ENCODE measurements around the gene RPS15.
"Not testable (repeated sequence)": the region's sequence is repeated elsewhere in the genome, so short reads cannot be mapped to it uniquely, and the experiment has no call there.

The RPS15 gene

DNA sequence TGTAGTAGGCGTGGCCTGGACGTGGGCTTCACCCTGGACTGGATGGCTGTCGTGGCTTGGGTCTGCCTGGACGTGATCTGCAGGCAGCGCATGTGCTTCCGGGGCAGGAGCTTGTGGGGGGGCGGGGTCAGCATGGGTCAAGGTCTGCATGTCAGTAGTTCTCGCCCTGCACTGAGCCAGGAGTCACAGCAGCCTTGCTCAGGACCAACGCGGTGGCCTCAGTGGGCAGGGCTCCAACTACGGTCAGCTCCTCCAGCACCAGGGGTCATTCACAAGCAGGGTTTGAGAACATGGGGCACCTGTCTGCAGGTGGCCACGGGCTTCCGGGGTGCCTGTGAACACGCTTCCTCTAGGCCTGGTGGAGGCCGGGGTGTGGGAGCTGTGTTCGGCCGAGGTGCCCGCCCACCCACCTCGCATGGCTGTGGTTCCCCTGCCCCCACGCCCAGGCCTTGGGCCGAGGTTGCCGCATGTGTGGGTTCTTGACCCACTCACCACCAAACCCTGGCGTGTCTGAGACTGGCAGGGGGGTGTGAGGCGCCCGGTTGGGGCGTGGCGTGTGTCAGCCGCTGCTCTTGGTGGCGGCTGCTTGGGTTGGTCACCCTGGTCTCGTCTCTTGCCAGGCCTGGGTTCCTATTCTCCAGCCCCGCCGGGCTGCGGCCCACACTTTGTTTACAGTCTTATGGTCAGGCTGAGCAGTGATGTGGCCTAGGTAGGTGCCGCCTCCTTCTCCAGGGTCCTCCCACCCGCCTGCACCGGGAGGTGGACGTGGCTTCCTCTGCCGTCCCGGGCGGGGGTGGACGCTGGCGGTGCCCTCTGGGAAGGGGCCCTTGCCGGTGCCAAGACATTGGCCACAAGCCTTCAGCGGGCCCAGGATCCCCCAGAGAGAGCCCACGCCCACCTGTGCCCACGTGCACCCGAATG, 4.8 kb upstream of the RPS15 start:
- in situ Hi-C loops (cut with MboI; ENCODE audit: low sequenced_read_pairs) = no loop called here

DNA sequence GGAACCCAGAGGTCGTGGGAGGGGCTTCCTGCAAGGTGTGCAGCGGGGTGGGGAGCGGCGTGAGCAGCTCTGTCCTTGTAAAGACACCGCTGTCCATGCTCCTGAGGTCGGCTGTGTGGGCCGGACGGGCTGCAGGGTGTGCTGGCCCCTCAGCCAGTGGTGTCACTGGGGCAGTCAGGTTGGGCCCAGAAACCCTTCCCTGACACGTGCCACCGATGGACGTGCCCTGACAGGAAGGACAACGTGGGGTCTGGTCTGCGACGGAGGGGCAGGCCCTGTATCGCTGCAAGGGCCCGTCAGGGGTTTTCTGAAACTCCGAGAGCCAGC, 4.2 kb upstream of the RPS15 start:
- in situ Hi-C loops (cut with MboI; ENCODE audit: low sequenced_read_pairs) = no loop called here

DNA sequence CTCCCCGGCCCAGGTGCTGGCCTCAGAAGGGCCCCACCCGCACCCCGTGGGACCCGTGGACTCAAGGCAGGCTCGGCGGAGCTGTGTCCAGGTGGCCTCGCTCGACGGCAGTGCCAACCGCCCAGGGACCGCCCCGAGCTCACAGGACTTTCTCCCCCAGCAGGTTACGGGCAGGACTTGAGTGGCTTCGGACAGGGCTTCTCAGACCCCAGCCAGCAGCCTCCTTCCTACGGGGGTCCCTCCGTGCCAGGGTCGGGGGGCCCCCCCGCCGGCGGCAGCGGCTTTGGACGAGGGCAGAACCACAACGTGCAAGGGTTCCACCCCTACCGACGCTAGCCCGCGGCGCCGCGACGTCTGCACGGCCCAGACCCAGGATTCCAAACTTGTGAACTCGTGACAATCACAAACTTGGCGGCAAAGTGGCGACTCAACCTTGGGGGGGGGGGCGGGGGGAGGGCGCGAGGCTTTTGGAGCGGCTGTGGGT, 3.6 kb upstream of the RPS15 start:
- in situ Hi-C loops (cut with MboI; ENCODE audit: low sequenced_read_pairs) = no loop called here

DNA sequence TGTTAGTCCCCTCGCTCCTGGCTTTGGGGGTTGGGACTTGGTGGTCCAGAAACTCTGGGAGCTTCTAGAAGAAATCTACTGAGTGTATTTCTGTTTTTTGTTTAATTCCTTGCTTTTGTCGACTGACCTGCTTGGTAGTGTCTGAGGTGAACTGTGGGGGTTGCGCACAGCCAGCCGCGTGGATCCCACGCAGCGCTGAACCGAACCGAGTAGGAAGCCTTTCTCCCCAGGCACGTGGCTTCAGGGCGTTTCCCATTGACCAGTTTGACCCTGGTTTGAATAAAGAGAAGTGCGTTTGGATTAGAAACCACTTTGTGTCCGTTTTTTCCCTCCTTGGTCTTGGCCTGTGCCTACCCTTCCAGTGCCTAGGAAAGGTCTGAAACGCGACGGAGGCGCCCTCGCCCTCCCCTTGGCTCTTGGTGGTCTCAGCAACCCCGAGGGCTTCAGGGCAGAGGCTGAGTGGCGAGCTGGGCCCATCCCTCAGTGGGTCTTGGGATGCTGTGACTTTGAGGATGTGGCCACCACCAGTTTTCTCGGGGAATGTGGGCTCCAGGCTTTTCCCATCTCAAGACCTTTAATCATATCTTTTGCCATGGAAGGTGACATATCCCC, 2.7 kb upstream of the RPS15 start:
- in situ Hi-C loops (cut with MboI; ENCODE audit: low sequenced_read_pairs) = no loop called here

DNA sequence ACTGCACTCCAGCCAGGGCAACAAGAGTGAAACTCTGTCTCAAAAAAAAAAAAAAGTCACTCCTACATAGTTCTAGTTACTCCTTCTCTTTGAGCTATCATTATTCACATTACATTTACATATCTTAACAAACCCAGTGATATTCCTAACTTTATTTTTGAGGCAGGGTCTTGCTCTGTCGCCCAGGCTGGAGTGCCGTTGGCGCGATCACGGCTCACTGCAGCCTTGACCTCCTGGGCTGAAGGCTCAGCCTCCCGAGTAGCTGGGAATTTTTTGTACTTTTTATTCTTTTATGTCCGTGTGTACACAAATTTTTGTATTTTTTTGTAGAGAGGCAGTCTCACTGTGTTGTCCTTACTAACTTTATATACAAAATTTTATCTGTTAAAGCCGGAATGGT, 587 bp upstream of the RPS15 start:
- in situ Hi-C loops (cut with MboI; ENCODE audit: low sequenced_read_pairs) = no loop called here

DNA sequence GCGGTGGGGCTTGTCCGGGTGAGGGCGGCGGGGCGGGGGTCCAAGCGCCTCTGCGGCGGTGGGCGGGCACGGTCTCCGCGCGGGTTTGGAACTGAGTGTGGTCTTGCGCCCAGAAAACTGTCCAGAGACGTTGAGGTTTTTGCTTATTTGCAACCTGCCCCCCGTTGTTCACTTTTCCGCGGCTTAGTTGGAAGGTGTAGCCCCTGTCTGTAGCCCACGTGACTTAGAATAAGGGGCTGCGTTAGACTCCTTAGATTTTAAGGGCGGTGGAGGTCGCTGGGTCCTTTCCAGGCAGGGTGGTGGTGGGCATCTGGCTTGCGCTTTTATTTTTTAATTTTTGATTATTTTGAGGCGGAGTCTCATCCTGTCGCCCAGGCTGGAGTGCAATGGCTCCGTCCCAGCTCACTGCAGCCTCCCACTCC, 748 bp downstream of the RPS15 start:
- in situ Hi-C loops (cut with MboI; ENCODE audit: low sequenced_read_pairs) = no loop called here

DNA sequence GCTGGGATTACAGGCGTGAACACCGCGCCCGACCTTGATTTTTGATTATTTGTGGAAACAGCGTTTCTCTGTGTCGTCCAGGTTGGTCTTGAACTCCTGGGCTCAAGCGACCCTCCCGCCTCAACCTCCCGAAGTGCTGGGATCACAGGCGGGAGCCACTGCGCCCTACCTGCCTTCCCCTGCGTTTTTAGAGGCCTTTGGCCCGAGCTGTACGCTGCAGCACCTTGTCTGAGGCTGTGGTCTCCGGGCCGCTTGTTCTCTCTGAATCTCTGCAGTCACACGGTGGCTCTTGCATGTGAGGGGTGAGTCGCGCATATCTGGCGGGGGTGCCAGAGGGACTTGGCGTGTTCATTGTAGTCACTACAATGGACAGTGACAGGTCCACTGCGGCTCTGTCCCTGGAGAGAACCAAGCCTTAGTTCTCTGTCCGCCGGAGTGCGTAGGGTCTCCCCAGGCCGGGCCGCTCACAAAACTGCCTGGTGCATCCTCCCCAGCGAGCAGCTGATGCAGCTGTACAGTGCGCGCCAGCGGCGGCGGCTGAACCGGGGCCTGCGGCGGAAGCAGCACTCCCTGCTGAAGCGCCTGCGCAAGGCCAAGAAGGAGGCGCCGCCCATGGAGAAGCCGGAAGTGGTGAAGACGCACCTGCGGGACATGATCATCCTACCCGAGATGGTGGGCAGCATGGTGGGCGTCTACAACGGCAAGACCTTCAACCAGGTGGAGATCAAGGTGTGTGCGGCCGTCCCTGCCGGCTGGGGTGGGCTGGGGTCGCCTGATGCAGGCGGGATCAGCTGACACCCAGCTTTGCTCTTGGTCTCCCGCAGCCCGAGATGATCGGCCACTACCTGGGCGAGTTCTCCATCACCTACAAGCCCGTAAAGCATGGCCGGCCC, 1.6 kb downstream of the RPS15 start:
- in situ Hi-C loops (cut with MboI; ENCODE audit: low sequenced_read_pairs) = not testable (repeated sequence)

DNA sequence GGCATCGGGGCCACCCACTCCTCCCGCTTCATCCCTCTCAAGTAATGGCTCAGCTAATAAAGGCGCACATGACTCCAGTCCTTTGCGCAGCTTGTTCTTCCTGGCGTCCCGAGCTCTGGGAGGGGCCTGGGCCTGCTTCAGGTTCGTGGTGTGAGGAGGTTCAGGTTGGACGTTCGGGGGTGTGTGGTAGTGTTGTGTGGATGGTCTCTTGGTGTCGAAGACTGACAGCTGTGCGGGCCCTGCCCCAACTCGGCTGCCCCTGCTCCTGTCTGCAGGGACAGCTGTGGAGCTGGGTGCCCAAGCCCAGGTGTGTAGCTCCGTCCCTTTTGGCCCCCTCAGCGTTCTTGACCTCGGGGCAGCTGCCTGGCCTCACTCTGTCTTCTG, 2.2 kb downstream of the RPS15 start:
- in situ Hi-C loops (cut with MboI; ENCODE audit: low sequenced_read_pairs) = no loop called here

DNA sequence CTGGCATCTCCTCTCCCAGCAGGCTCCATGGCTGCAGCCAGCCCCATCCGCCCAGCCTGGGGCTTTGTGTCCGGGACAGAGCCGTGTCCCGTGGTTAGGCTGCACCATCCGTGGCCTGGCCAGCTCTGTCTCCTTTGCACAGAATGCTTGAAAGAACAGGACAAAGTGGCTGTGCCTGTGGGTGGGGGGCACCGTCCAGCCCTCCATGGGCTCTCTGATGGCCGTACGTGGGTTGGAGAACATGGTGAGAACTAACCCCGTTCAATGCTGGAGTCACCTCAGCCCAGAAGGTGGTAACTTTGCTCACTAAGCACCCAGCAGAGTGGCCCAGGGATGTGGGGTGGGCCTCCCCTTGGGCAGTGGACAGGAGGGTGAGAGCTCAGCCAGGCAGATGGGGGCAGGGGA, 2.8 kb downstream of the RPS15 start:
- in situ Hi-C loops (cut with MboI; ENCODE audit: low sequenced_read_pairs) = no loop called here

DNA sequence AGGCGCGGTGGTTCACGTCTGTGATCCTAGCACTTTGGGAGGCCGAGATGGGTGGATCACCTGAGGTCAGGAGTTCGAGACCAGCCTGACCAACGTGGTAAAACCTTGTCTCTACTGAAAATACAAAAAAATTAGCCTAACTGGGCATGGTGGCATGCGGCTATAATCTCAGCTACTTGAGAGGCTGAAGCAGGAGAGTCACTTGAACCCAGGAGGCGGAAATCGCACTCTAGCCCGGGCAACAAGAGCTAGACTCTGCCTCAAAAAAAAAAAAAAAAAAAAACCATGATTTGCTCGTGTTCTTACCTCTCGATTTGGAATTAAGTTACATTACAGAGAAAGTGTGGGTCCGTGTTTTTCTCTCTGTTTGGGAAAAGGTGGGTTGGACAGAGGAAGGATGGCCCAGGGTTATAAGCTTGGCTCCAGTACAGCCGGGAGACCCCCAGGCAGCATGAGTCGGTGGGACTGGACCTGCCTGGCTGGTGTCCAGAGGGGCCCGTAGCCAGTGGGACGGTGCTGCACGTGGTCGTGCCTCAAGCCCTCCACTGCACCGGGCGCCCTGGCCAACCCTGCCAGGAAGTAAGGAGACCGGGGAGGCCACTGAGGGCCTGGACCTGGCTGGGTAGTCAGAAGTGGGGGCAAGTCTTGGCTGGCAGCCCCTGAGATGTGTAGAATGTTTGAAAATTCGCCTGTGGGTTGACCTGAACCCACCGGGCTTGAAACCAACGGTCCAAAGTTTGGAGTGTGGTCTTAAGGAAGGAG, 3.7 kb downstream of the RPS15 start:
- in situ Hi-C loops (cut with MboI; ENCODE audit: low sequenced_read_pairs) = no loop called here

DNA sequence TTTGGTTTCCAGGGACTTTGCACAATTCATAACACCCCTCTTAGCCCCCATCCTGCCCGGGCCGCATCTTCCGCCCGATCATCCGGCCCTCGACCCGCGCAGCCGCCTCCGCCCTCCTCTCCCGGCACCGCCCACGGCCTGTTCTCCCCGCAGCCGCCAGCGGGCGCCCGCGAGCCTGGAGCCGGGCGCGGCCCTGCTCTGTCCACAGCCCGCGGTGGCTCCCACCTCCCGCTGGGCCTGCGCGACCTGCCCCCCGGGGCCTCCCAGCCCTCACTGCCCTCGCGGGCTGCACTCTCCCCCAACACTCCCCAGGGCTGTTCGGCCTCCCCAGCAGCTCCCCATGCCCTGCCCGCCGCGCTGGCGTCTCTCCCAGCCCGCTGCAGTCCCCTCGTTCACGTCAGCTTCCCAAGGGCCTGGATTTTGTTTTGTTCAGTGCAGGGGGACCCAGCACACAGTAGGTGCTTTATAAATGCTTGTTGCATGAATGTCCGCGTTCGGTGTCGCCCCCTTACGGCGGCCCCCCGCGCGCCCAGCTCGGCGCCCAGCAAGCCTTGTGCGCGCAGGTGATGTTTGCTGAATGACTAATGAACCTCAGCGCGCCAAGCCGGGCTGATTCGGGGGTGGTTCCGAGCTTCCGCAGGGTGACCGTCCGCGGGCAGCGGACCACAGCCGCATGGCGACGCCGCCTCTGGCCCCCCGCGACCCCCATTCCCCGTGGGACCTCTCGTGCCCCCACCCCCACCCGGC, 7.2 kb downstream of the RPS15 start:
- in situ Hi-C loops (cut with MboI; ENCODE audit: low sequenced_read_pairs) = no loop called here

DNA sequence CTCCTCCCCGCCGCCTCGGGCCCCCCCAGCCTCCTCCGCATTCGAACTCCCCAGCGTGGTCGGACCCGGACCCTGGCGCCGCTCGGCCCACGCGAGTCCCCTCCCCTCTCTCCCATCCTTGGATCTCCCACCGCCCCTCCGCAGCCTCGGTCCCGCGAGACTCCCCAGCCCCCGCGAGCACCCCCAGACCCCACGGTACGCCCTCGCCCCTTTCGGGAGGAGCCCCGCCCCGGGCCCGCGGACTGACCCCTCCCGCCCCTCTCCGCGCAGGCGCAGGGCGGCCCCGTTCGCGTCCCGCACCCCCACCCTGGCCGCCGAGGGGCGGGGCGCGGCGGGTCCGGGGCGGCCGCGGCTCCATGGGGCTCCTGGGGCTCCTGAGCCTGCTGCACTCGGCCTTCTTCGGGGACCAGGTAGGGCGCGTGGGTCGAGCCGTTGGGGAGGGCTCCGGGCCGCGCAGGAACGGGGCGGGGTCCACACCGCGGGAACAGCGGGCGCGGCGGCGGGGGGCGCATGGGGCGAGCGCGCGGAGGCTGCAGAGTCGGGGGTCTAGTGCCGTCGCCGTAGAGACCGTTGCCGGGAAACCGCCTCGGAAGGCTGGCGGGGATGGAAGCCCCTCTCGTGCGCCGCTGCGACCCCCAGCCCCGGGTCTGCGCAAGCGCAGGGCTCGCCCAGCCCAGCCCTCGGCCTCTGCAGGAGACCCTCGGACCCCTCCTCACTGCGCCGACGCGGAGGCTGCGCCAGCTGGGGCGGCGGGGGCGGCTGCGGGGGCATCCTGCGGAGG, 7.9 kb downstream of the RPS15 start:
- in situ Hi-C loops (cut with MboI; ENCODE audit: low sequenced_read_pairs) = no loop called here

DNA sequence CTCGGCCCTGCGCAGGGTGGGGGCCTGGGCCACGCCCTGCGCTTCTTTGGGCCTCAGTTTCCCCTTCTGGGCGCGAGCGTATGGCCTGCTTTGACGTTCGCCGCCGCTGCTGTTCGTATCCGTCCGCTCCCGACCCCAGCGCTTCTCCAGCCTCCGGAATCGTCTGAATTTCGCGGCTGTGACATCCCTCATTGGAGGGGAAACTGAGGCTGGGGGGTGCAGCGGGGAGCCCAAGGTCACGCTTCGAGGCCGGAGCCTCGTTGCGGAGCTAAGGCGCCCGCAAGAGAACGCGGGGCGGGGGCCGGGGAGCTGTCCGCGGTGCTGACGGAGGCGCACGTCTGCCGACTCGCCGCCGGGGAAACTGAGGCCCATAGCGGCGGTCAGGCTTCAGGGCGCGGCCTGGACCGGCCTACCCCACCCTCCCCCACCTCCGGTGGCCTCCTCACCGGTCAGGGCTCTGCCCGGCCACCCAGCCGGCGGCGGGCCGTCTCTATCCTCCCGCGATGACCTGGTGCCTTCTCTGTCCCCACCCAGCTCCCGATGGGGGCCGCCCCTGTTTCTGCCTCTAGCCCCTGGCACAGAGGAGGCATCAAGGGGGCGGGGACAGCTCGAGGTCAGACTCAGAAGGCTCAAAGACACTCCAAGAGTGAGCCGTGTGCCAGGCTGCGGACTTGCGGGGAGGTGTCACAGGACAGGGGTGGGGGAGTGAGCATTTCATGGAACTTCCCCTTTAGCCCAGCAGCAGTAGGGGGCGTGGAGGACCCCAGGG, 8.7 kb downstream of the RPS15 start:
- in situ Hi-C loops (cut with MboI; ENCODE audit: low sequenced_read_pairs) = no loop called here

DNA sequence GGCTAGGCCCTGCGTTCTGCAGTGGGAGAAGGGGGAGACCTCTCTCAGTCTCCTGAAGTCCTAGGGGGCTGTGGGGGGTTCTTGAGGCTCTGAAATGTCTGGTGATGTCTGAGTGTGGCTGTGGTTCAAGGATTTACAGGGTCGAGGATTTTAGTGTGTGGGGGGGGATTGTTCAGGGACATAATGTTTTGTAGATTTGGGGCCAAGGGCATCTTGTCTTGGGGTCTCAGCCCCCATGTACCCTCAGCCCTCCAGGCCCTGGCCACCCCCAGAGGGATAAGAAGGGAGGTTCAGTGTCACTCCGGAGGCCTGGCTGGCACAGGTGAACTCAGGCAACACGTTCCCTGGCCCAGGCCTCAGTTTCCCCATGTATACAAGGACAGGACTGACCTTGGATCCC, 9.3 kb downstream of the RPS15 start:
- in situ Hi-C loops (cut with MboI; ENCODE audit: low sequenced_read_pairs) = no loop called here

DNA sequence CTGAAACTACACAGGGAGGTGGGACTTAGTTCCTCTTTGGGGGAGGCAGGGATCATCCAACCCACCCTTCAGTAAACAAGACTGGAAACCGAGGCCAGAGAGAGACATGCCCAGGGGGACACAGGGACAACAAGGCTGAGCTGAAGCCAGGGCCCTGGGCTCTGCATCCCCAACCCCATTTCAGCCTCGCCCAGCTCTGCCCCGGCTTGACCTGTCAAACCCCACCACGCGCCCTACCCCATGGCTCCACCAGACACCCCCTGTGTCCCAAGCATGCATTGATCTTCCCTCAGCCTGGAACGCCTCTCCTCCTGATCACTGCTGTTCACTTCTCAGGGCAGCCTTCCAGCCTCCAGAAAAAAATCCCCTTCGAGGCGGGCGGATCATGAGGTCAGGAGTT, 9.7 kb downstream of the RPS15 start:
- in situ Hi-C loops (cut with MboI; ENCODE audit: low sequenced_read_pairs) = no loop called here

DNA sequence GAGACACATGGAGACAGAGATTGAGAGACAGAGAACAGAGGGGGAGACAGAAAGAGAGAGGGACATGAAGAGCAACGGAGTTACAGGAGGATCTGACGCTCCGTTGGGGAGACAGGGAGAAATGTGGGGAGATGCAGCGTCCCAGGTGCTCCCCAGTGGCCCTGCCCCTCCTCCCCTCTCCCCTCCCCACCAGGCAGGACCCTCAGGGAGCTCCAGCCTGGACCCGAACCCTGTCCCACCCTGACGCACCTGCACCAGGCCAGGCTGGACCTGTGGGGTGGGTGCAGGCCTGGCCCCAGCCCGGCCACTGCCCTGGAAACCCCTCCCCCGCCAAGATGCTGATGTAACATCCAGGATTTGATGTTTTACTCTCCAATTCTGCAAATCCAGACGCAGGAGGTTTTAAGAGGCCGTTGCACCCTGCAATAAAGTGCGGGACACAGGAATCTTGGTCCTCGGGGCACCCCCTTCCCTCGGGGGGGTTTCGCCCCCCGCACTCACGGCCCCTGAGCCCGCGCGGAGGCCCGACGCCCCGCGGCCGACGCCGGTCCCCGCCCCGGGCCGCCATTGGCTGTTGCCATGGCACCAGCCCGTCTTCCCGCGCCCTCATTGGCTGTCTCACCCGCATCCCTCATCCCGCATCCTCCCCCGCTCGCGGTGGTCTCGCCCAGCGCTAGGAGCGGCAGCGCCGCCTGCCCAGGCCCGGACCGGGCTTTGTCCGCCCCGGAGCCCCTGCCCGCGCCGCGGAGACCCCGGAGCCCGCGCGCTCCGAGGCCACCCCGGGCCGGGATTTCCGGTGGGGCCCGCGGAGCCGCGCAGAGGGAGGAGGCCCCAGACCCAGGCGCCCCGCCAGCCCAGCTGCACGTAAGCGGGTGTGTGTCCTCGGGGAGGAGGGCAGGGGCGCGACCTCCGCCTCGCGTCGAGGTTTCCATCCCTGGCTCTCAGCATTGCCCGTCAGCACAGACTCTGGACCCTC, 11.6 kb downstream of the RPS15 start, which contains the start of gene APC2:
Gene APC2, plus strand, starts transcription at position 655 of the 976 bp plus-strand sequence. CDS start 2,881 bp downstream, outside the sequence.
- in situ Hi-C loops (cut with MboI; ENCODE audit: low sequenced_read_pairs) = no loop called here

All from HL-60/S4 treated with phorbol 12-myristate 13-acetate at 8.2 ng/mL for 4 days and 3 days (cell line).